Measurements from ENCODE around the gene KRT80.

The KRT80 gene

DNA sequence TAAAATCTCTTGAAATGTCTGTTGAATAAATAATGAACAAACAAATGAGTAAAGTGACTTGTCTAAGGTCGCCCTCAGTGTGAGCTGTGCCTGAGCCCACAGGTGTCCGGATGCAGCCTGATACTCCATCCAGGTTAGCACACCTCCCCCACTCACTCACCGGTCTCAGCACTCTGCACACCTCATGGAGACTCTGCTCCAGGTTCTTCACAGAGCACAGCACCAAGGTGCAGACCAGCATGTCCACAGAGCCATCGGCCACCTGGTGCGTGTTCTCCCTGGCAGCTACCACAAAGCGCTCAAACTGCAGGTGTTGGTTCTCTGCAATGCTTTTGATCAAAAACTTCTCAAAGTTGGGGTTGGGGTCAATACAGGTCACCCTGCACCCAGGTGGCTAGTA, 37.1 kb upstream of the KRT80 start:
- DNase-seq (ENCODE audit: low spot score), result no peak

DNA sequence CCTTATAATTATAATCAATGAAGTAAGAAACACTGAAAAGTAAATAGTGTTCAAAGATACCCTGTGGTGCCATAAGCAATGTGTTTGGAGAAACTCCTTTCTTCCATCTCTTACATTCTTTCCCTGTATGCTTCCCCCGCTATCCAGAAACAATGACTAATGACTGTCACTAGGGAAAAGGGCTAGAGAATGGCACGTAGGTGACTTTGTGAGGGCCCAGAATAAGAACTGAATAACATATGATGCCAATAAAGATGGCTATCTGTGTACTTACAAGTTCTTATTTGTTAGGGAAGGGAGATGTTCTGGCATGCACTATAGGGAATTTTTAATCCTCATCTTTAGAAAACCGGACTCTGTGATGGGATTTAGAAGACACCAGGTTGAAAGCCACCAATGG, 36.6 kb upstream of the KRT80 start:
- no peak for DNase-seq (ENCODE audit: low spot score)

DNA sequence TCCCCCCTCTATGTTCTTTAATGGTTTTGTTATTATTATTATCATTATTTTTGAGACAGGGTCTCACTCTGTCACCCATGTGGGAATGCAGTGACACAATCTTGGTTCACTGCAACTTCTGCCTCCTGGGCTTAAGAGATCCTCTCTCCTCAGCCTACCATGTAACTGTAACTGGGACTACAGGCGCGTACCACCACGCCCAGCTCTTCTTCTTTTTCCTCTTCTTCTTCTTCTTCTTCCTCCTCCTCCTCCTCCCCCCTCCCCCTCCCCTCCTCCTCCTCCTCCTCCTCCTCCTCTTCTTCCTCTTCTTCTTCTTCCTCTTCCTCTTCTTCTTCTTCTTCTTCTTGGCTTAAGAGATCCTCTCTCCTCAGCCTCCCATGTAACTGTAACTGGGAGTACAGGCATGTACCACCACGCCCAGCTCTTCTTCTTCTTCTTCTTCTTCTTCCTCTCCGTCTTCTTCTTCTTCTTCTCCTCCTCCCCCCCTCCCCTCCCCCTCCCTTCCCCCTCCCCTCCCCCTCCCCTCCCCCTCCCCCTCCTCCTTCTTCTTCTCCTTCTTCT, 35.9 kb upstream of the KRT80 start:
- DNase-seq (ENCODE audit: low spot score), result no peak

DNA sequence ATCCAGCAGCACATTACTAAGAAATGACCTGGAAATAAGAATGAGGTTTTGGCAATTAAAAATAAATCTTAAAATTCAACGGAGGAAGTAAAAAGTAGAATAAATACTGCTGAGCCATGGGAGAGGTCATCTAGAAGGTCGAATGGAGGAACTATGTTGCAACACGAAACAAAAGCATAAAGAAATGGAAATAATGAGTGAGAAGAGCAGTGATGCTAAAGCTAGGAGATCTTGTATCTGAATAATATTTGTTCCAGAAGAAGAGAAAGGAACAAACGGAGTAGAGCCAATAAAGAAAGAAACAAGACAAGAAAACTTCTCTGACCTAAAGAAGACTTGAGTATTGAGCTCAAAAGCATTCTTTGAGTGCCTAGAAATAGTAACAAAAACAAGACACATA, 34.6 kb upstream of the KRT80 start:
- no peak for DNase-seq (ENCODE audit: low spot score)

DNA sequence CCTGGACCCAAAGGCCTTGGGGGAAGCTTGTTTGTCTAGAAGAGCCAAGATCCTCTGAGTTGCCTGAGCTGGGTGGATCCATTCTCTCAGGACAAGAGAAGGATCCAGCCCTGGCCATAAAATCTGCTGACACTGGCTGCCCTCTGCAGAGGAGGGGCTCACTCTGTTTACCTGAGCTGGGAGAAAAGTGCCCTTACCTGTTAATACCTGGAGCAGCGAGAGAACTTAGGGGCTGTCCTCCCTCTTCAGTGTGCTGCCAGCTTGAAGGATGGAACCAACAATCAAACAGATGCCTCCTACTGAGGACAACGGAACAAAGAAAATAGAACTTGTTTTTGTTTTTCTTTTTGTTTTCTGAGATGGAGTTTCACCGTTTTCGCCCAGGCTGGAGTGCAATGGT, 33.9 kb upstream of the KRT80 start:
- no peak for DNase-seq (ENCODE audit: low spot score)

DNA sequence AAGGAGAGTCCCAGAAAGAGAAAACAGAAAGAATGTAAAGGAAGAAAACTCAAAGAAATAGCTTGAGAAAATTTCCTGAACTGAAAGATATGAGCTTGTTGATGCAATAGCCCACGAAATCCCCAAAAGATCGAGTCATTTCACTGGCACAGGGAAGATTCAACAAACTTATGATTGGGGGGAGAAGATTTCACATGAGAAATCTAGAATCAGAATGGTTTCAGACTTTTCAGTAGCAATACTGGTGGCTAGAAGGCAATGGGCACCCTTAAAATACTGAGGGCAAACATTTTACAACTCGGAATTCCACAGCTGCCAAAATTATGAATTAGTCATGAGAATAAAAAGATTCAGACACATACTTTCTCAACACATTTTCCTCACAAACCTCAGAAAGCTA, 32.3 kb upstream of the KRT80 start:
- no peak for DNase-seq (ENCODE audit: low spot score)

DNA sequence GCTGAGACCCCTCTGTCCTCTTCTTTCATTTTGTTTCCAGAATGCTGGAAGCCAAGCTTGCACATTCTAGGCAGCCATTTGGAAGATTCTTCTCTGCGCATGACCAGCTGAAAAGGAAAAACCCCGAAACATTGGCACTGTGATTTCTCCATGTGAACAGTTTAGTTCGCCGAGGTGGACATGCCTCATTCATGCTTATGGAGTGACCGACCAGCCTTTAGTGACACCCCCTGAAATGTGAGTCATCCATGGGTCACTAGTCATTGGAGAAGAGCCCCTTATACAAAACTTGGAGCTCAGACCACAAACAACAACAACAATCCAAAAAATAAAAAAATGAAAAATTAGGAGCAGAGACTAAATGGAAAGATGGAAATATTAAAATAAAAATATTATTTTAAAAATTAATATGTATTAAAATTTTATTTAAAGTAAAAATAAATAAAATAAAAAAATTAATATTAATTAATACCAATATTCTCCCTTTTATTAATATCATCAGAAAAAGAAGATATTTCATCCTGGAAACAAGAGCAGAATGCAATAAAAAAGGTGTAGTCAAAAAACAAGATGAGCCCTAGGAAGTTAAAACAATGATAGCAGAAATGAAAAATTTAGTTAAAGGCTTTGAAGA, 31.7 kb upstream of the KRT80 start:
- DNase-seq (ENCODE audit: low spot score), result no peak

DNA sequence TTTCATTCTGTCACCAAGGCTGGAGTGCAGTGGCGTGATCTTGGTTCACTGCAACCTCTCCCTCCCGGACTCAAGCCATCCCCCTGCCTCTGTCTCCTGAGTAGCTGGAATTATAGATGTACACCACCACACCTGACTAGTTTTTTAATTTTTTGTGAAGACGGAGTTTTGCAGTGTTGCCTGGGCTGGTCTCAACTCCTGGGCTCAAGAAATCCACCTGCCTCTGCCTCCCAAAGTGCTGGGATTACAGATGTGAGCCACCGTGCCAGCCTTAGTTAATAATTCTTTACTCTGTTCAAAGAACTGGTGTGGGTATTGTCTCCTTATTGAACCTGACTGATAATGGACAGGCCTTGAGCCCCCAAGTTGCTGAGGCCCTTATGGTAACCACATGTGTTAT, 30.9 kb upstream of the KRT80 start:
- no peak for DNase-seq (ENCODE audit: low spot score)

DNA sequence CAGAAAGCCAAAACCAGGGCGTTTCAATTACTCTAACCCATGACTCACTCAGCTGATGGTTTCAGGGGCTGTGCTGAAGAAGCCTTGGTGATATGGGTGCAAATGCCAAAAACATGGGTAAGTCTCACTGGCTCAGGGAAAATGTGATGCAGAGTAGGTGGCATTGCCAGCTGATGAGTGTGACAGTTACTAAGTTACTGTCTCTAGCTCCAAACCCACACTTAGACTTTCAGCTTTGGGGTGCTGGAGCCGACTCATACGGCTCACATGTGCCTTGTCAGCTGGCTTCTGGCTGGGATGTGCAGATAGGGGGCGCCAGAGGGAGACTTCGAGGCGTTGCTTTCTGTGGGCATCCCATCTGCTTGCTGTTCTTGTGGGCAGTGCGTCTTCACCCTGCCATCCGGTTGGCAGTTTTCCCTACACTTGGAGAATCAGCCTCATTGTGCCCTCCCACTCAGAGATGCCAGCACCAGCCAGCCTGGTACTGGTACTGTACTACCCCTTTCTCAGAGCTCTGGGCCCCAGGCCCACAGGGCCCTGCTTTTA, 30.2 kb upstream of the KRT80 start:
- DNase-seq (ENCODE audit: low spot score), result no peak

DNA sequence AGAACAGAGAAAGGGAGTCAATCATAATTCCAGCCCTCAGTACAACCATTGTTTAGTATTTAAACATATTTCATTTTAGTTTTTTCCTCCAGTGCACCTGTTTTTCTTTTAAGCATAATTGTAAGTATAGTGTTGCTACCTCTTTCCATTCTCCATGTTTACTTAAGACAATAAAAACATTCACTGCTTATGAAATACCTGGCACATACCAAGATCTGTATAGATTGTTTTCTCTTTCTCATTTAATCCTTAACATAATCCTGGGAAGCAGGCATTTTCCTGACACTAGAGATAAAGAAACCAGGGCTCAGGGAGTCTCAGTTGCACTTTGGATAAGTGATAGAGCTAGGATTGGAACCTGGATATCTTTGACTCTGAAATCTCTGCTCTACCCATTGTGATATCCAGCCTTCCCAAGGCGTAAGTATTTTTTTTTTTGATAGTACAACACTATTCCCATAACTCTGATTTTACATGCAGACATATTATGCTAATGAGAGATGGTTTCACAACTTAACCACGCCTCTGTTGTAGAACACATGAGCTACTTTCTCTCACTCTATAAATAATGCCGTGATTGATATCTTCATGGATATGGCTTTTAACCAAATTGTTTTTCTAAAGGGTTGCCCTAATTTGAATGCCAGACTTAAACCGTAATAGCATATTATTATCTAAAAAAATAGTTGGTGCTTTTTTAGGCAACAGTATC, 29.4 kb upstream of the KRT80 start:
- DNase-seq (ENCODE audit: low spot score), result no peak

DNA sequence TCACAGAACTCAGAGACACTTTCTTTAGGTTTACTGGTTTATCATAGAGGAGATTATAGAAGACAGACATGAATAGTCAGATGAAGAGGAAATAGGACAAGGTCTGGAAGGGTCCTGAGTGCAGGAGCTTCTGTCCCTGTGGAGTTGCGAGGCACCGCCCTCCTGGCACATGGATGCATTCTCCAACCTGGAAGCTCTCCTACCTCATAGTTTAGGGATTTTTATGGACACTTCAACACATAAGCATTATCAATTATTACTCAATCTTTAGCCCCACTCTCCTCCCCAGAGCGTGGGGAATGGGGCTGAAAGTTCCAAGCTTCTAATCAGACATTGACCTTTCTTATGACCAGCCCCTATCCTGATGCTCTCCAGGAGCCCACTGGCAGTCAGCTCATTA, 28.7 kb upstream of the KRT80 start:
- DNase-seq (ENCODE audit: low spot score), result no peak

DNA sequence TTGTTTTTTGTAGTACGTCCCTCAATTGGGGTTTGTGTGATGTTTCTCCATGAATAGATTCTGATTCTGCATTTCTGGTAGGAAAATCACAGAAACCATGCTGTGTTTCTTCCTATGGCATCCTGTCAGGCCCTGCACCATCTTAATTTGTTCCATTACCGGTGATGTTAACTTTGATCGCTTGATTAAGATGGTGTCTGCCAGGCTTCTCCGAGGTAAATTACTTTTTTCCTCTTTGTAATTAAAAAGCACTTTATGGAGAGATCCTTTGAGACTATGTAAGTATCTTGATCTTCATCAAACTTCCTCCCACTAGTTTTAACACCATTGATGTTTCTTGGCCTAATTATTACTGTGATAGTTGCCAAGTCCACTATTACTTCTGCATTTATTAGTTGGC, 26.2 kb upstream of the KRT80 start:
- DNase-seq (ENCODE audit: low spot score), result no peak

DNA sequence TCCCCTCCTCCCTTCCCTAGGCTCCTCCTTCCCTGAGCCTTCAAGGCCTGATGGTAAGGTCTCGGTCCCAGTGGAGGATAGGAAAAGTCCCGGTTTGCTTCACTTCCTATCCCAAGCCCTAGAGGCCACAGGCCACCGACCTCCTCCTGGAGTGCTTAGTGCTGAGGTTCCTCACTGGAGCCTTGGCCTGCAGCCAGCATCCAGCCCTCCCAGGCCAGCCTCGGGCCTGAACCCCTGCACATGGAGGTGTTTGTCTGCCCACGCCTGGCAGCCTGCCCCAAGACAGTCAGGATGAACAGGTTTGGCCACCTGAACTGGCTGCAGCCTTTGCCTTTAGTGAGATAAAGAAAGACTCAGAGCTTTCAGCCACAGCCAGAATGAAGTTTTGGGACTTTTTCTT, 25.4 kb upstream of the KRT80 start:
- no peak for DNase-seq (ENCODE audit: low spot score)

DNA sequence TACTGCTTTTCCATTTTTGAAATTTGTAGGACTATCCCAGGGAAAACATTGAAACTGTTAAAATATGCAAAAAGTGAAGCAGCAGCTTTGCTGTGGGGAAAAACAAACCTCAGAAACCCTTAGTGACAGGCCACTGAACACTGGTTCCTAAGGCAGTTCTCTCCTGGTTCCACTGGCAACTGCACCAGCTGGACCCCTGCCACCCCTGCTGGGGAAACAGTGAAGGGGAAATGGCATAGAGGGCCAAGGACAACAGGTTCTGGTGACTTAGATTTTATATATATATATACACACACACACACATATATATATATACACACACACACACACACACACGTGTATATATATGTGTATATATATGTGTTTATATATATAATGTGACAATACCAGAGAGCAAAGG, 25.0 kb upstream of the KRT80 start:
- no peak for DNase-seq (ENCODE audit: low spot score)

DNA sequence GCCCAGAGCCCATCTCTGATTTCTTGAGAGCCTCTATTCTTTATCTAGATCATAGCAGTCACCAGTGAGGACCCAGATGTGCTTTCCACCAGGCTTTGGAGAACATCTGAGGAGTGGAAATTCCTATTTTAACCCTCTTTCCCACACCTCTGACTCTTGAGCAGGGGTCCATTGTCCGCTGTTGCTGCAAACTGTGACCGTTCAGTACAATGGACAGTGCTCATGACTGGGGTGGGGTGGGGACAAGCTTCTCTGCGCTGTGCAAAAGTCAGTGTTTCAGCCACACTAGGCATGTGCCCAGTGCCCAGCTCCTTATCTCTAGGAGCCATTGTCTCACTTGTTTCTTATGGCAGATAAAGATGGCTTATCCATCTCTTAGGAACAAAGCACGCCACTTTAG, 24.3 kb upstream of the KRT80 start:
- DNase-seq (ENCODE audit: low spot score), result no peak

DNA sequence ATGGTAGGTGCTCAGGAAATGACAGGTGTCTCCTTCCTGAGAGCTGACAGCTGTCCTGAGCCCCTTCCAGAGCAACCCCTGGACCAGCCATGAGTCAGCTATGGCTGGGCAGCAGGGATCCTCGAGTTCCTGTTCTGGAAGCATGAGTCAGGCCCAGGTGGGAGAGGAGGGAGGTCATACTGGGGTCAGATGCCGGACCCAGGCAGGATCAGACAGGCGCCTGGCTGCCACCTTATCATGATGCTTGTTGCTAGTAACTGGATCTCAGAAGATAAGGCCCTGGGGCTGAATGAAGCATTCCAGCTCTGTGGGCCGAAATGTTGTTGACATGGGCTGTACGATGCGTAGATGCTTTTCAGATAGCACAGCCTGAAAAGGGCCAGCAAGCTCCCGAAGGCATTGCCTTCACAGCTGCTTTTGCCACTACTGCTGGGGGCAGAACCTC, 23.8 kb upstream of the KRT80 start:
- DNase-seq (ENCODE audit: low spot score), result no peak

DNA sequence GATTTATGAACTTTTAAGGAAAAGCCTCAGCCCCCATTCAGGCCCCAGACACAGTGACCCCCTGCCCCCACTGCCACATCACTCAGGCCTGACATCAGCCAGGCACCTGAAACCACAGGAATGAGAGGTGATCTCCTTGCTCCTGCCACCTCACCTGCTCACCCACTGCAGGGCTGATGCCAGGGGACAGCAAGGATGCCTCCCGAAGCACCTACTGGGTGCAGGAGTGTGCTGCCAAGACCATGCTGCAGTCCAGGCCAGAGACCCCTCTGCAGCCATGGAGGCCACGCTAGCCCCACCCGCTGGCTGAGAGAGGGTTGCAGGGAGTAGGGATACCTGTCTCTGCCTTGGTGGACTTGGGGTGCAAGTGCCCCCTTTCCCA, 22.6 kb upstream of the KRT80 start:
- no peak for DNase-seq (ENCODE audit: low spot score)

DNA sequence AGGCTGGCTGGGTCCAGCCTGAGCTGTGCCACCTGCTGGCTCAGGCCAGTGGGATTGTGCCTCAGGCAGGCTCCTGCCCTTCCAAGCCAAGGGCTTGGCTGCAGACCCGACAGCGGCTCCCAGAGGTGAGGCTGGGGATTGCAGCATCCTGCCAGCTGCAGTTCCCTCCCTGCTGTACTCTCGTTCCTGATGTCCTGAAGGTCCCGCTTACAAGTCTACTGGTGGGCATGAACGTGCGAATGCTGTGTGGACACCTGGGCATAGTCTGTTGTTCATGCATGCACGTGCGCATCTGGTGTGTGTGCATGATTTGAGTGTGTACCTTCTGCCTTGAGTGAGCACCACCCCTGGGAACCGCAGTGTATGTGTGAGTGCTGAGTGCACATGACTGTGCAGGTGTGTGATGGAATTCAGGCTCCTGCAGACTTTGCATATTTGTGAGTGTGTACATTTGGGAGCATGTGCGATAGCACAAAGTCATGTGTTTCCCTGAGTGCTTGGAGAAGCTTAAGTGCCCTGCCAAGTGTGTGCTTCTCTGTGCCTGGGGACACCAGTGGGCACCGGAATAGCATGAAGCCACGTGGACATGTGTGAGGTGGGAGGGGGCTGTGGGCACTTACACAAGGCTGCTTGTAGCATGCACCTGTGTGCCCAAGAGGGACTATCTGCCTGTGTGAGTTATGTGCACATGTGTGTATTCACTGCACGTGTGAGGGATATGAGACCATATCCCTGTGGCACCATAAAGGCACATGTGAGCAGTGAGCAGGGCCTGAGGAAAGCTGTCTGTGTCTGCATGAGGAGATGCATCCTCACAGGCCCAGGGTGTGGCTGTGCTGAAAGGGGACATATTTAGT, 22.0 kb upstream of the KRT80 start:
- DNase-seq (ENCODE audit: low spot score), result peak; percentile 86

DNA sequence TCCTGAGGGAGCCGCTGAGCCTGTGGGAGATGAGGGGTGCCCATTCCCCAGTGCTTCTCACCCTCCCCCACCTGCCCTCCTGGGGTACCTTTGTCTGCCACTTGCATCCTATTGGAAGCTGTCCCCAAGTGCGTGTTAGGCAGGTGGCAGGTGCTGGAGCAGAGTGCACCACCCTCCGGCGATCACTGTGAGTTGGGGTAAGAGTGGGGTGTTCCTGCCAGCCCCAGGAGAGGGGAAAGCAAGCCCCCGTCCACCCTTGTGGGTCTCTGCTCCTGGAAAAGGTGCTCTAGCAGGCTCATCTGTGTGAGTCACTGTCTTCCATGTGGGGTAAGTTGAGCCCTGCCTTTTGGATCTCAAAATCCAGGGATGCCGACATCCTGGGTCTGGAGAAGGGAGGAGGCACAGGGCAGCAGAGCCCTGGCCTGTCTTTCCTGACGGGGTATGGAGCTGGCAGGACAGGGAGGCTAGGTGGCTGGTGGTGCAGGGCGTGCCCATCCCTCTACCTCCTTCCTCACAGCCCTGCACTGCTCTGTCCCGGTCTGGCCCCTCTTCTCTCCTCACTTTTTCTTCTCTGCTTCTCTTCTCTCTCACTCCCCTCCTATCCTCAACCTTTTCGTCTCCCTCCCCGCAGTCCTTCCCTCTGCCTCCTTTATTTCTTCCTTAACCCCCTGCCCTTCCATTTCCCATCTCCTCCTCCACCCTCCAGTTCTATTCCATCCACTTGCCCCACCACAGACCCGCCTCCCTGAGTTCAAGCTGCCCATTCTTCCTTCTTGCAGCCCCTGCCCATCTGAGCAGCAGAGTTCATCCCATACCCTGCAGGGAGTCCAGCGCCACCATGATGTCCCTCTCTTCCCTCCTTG, 21.1 kb upstream of the KRT80 start:
- no peak for DNase-seq (ENCODE audit: low spot score)

DNA sequence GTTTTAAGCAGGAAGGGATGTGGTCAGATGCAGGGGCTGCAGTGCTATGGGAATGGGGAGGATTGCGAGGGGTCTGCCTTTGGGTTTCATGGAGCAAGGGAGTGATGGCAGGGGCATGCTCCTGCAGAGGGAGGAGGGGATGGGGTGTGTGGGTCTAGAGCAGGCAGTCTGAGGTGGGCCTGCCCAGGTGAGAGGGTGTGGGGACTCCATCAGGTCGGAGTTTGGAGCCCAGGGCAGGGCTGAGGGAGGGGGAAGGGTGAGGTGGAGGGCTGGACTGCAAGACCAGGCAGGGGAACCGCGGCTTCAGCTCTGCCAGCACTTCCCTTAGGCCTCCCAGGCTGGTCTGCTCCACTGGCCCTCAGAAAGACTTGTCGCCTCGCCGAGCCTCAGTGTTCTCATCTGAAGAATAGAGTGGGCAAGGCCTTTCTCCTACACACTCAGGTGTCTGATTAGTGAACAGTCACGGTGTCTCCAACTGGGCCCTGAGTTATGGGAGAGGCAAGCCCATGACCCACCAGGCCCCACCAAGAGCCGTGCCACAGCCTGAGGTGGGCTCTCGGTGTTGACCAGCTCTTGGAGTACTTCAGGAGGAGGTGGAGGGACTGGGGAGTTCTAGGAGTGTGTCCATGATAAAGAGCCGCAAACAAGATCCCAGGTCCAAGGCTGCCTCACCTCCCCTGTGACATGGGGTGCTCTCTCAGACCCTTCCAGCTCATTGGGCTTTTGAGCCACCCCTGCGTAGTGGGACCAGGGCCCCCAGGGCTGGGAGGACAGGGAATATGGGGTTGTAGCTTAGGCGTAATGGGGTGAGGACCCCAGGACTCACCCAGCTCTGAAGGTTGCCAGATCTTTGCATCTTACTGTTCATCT, 20.1 kb upstream of the KRT80 start:
- no peak for DNase-seq (ENCODE audit: low spot score)

Measured in AG08396 (cell line).